Vagina (tissue), 2 donors: ENCODE measurements around the gene TRABD2B. TPM values are rescaled to one million over a fixed set of nuclear protein-coding genes. Genes with fewer than 3 reads are reported as not detected.

ENCODE experiments used
- DNase-seq, 2 donors: peaks; one replicate each; pipeline ENCODE4 v3.0.0-alpha.2; 2017; ENCODE audit errors: extremely low spot score in 2 of 2
- H3K27ac ChIP-seq: fragments of 200-600 bp; sonication (generic); one replicate; pipeline ENCODE4 v1.5.1; 2019
- H3K27me3 ChIP-seq: fragments of 200-600 bp; sonication (generic); one replicate; pipeline ENCODE4 v1.5.1; 2019
- H3K36me3 ChIP-seq, 2 donors: fragments of 200-600 bp; sonication (generic); one replicate each; pipeline ENCODE4 v1.5.1; 2017 to 2019
- H3K4me1 ChIP-seq: fragments of 200-600 bp; sonication (generic); one replicate; pipeline ENCODE4 v1.5.1; 2019
- H3K4me3 ChIP-seq, 2 donors: fragments of 200-600 bp; sonication (generic); 1 replicate in 1 of 2; 2 replicates in 1 of 2; pipeline ENCODE4 v1.5.1; 2016 to 2019
- H3K9me3 ChIP-seq: fragments of 200-600 bp; sonication (generic); one replicate; pipeline ENCODE4 v1.5.1; 2019
- CTCF ChIP-seq, 3 experiments: fragments of 450-650 bp in 2 of 3; fragments of 200-600 bp in 1 of 3; sonication (generic) in 1 of 3; IDR thresholded peaks; one replicate each; pipeline ENCODE4 v1.5.1; 2017 to 2019; ENCODE audit warnings: antibody characterized with exemption in 3 of 3, mild to moderate bottlenecking in 2 of 3, moderate library complexity in 2 of 3
- POLR2A ChIP-seq, 2 donors: fragments of 450-650 bp; IDR thresholded peaks; one replicate each; pipeline ENCODE4 v1.6.1; 2017; ENCODE audit warnings: antibody characterized with exemption in 2 of 2, mild to moderate bottlenecking in 2 of 2, moderate library complexity in 2 of 2
- POLR2AphosphoS5 ChIP-seq, 2 donors: sonication (generic); formaldehyde crosslinking; IDR thresholded peaks; one replicate each; pipeline ENCODE4 v1.9.0; 2017; ENCODE audit warnings: antibody characterized with exemption in 2 of 2, mild to moderate bottlenecking in 2 of 2, low read depth in 1 of 2; ENCODE audit not compliant: insufficient read depth in 1 of 2
- intact Hi-C: fragments of 100-400 bp; cut with DNase I; formaldehyde crosslinking; loops from one replicate; pipeline ENCODE4 v1.15.1; 2023
- total RNA-seq: library from RNA; depleted of rRNA; stranded (reverse); fragments of >200 nt; gene quantifications from one replicate; pipeline ENCODE4 v1.2.3, GENCODE V29; 2016

TRABD2B gene
- total RNA-seq, 1 donor from 2014 or later = 5.6 TPM

DNA sequence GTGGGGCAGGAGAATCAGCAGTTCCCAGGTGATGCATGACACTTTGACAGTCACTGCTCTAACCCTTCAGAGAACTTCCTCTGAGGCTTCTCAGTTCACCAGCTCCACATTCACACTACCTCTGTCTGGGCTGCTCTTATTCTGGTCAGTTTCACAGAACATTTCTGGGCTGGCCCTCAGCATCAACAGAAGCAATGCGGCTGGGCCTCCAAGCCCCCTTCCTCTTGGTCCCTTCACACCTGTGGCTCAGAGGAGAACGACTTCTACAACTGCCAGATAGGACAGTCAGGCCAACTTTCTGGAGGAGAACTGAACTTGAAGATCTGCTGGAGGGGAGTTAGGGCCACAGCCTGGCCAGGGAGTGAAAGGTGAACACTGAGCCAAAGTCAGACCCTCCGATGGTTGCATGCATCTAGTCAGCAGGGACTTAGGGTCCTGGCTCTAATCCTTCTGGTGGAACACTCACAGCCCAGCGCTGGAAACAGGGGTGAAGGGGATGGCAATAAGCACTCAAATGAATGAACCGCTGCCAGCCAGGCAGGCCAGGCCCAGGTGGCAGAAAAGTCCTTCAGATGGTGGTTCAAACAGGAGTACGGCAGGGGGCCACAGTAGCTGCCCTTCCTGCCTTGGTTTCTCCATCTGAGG lies 285.2 kb downstream of the TRABD2B start:
- TF ChIP-seq POLR2A (IDR thresholded peaks at IDR 0.05) (no peak), CTCF (IDR thresholded peaks at IDR 0.05) (no peak)
- Histone ChIP-seq H3K4me1 (peaks cover 28% of the 10 kb centered on the region), H3K4me3 (no peak overlapping the region), H3K27me3 (peaks cover 11% of the 10 kb centered on the region), H3K9me3 (no peaks in the 10 kb centered on the region), H3K36me3 (no peaks in the 10 kb centered on the region), H3K27ac (no peak overlapping the region)
- DNase-seq = no peak
- intact Hi-C loops = no loop called here

DNA sequence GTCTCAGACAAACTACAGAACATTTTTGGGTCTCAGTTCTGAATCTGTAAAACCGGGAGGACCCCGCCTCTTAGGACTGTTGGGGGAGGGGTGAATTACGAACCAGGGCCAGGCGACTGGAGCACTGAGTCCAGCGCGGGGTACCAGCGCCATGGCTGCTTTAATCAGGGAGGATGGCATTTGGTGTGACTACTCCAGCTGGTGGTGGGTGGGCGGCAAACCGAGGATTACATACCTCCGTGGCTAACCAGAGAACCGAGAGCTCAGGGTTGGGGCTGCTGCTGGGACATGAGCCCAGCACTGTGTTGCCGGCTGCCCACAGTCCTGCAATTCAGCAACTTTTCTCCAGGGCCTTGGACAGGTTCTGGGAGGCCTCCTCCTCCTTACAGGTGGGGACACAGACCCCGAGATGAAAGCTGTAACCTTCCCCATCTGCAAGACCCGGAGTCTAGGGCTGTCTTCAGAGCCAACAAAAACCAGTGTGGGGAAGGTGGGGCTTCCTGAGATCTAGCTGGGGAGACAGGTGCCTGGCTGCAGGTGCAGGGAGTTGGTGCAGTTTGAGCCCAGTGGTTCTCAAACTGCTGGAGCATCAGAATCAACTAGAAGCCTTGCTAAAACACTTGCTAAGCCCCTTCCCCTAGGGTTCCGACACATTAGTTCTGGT lies 285.9 kb downstream of the TRABD2B start:
- H3K4me3 ChIP-seq = no peak overlapping the region
- peaks cover 28% of the 10 kb centered on the region for H3K4me1 ChIP-seq
- intact Hi-C loops = no loop called here
- no peak overlapping the region for H3K27ac ChIP-seq
- H3K27me3 ChIP-seq = peaks cover 11% of the 10 kb centered on the region
- DNase-seq = no peak
- no peaks in the 10 kb centered on the region for H3K36me3 ChIP-seq
- TF ChIP-seq POLR2AphosphoS5 (IDR thresholded peaks at IDR 0.05; ENCODE audit: insufficient read depth in 1 of 2, low read depth in 1 of 2) (no peak), CTCF (IDR thresholded peaks at IDR 0.05) (no peak), POLR2A (IDR thresholded peaks at IDR 0.05) (no peak)
- H3K9me3 ChIP-seq = no peaks in the 10 kb centered on the region

Other genes starting within 250 kb of the TRABD2B start
- 0.25 TPM for gene SLC5A9, start 225.3 kb upstream of the TRABD2B start, total RNA-seq